A673 (cell line): Measurements from ENCODE around the gene CHN1.

ENCODE experiments used
- EZH2 ChIP-seq: fragments of 200-600 bp; sonication (generic); IDR thresholded peaks from 2 replicates; pipeline ENCODE4 v1.6.1; 2017; ENCODE audit warnings: borderline replicate concordance, low read depth, mild to moderate bottlenecking, mixed read lengths, antibody characterized with exemption, low read length; ENCODE audit not compliant: poor library complexity, severe bottlenecking
- TF ChIP-seq, protein P1 (sequence below): fragments of 300-800, 200-600 bp; sonication (generic); conservative IDR thresholded peaks from 2 replicates; pipeline ENCODE4 v1.5.1; 2017; ENCODE audit warnings: low read depth, mild to moderate bottlenecking, antibody characterized with exemption, low read length, moderate library complexity, mixed read lengths

DNA sequence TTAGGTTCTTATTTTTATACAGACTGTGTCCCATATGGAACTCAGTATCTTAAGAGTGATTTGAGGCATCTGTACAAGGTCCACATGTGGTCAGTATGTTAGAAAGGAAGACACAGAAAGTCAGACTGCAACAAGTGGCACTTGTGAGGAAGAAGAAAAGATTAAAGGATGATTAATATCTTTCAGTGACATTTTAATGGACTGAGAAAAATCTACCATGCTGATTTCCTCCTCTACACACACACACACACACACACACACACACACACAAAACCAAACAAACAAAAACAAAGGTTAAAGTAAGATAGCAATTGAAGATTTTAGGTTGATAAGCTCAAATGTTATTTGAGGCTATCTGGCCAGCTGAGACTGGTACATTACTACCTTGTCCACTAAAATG lies 146.4 kb downstream of the CHN1 start:
- no peak for TF ChIP-seq EZH2
- TF ChIP-seq, protein P1, sequence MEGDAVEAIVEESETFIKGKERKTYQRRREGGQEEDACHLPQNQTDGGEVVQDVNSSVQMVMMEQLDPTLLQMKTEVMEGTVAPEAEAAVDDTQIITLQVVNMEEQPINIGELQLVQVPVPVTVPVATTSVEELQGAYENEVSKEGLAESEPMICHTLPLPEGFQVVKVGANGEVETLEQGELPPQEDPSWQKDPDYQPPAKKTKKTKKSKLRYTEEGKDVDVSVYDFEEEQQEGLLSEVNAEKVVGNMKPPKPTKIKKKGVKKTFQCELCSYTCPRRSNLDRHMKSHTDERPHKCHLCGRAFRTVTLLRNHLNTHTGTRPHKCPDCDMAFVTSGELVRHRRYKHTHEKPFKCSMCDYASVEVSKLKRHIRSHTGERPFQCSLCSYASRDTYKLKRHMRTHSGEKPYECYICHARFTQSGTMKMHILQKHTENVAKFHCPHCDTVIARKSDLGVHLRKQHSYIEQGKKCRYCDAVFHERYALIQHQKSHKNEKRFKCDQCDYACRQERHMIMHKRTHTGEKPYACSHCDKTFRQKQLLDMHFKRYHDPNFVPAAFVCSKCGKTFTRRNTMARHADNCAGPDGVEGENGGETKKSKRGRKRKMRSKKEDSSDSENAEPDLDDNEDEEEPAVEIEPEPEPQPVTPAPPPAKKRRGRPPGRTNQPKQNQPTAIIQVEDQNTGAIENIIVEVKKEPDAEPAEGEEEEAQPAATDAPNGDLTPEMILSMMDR: no peak
